Psoas muscle (tissue), 8 donors: ENCODE results near the gene ADAMTSL2. TPM values are rescaled to one million over a fixed set of nuclear protein-coding genes. Genes with fewer than 3 reads are reported as not detected.

Experiments used
- ATAC-seq, 4 donors: fragments of 200-7000 bp; cut with Tn5 transposase; one replicate each; pipeline ENCODE4 v1.9.1; 2020; ENCODE audit warnings: moderate library complexity in 3 of 4, mild to moderate bottlenecking in 2 of 4
- DNase-seq, 2 donors: peaks; one replicate each; pipeline ENCODE4 v3.0.0-alpha.2; 2020
- H3K27ac ChIP-seq: fragments of 200-600 bp; one replicate; pipeline ENCODE4 v1.8.0; 2022
- H3K27me3 ChIP-seq, 3 donors: fragments of 200-600 bp in 1 of 3; one replicate each; pipeline versions ENCODE4 v1.6.1 to v1.8.0; 2013 to 2022; ENCODE audit warnings: low read length in 2 of 3, mild to moderate bottlenecking in 2 of 3, moderate library complexity in 1 of 3; ENCODE audit not compliant: insufficient read depth in 3 of 3
- H3K36me3 ChIP-seq, 2 donors: fragments of 200-600 bp in 1 of 2; one replicate each; pipeline versions ENCODE4 v1.6.1 to v1.8.0; 2013 to 2022; ENCODE audit warnings: low read depth in 1 of 2, mild to moderate bottlenecking in 1 of 2, moderate library complexity in 1 of 2; ENCODE audit not compliant: insufficient read depth in 1 of 2
- H3K4me1 ChIP-seq: fragments of 200-600 bp; one replicate; pipeline ENCODE4 v1.8.0; 2022
- H3K4me3 ChIP-seq: fragments of 200-600 bp; one replicate; pipeline ENCODE4 v1.8.0; 2022; ENCODE audit warnings: mild to moderate bottlenecking
- H3K9me3 ChIP-seq: fragments of 200-600 bp; one replicate; pipeline ENCODE4 v1.8.0; 2022
- WGBS, 3 donors: extraction: QIAGEN DNeasy Blood & Tissue Kit; methylation state at CpG; one replicate each; pipeline versions ENCODE4 v1.1.6 to v1.1.7; 2013; 5-methylcytosine and 5-hydroxymethylcytosine counted together
- intact Hi-C, 2 donors: fragments of 100-400 bp; cut with DNase I; formaldehyde crosslinking; loops; one replicate each; pipeline versions ENCODE4 v1.11.0 to v1.14.2; 2022
- polyA plus RNA-seq, 3 donors: library from polyadenylated mRNA; stranded (reverse); fragments of 200-250 nt; gene quantifications; one replicate each; pipeline ENCODE4 v1.2.3, GENCODE V29; 2013
- total RNA-seq, 4 donors: library from RNA; stranded (reverse); fragmentation: NEBNext Ultra II Directional in 2 of 4; extraction: Animal tissue kit (Norgen Biotek cat#: 25700) in 2 of 4; gene quantifications; one replicate each; pipeline versions ENCODE4 v1.2.1 to v1.2.4, GENCODE V29; 2021 to 2023
- TF ChIP-seq, protein P1 (sequence below): fragments of 200-600 bp; IDR thresholded peaks from one replicate; pipeline ENCODE4 v1.8.0; 2022; ENCODE audit warnings: antibody characterized with exemption
- donor health status: healthy with polysubstance abuse.
- donor health status: DM: no; HTN: no; CAD: no; lungs with moderate emphysema.
- donor health status: Bipolar disorder and iron deficiency.
- donor health status: healthy.
- donor health status: DM: yes; HTN: yes; CAD: no.
- donor health status: DM: no; HTN: no; CAD: no.
- donor health status: DM: no; HTN: no; CAD: no.
- donor health status: DM: yes; HTN: yes; CAD: no.

Gene ADAMTSL2
- total and polyA plus RNA-seq, 7 donors, result 0.21 to 5.4 (median 0.71) TPM

DNA sequence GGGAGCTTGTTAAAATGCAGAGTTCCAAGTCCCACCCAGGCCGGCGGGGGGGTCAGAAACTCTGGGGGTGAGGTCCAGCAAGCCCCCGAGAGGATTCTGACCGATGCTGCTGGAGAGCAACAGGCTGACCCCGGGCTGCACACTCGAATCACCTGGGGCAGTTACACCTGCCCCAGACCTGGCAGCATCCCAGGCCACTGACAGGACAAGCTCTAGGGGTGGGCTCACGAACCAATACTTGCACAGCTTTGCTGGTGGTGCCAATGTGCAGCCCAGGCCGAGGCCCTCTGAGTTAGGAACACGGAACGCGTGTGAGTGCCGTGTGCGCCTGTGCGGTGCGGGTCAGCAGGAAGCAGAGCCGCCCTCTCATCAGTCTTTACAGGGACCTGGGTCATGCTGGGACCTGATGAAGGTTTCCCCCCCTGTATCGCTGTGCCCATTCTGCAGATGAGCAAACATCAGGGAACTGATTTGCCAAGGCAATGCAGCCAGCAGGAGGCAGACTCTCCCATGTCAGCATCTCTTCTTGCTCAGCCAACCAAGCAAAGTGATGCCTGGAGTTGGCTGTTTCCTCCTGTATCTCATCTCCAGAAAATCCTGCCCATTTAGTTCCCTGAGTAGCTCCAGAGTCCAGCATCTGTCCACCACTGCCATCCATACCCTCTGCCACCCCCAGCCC is 58.4 kb downstream of the ADAMTSL2 start:
- no peak overlapping the region for H3K27ac ChIP-seq
- no peak overlapping the region for H3K4me3 ChIP-seq
- DNase-seq, result no peak
- H3K27me3 ChIP-seq, result peaks cover 0 to 26% (median 4%) of the 10 kb centered on the region in 3 donors
- no peak for ATAC-seq
- no peaks in the 10 kb centered on the region for H3K36me3 ChIP-seq
- peaks cover 11% of the 10 kb centered on the region for H3K9me3 ChIP-seq
- TF ChIP-seq, protein P1, sequence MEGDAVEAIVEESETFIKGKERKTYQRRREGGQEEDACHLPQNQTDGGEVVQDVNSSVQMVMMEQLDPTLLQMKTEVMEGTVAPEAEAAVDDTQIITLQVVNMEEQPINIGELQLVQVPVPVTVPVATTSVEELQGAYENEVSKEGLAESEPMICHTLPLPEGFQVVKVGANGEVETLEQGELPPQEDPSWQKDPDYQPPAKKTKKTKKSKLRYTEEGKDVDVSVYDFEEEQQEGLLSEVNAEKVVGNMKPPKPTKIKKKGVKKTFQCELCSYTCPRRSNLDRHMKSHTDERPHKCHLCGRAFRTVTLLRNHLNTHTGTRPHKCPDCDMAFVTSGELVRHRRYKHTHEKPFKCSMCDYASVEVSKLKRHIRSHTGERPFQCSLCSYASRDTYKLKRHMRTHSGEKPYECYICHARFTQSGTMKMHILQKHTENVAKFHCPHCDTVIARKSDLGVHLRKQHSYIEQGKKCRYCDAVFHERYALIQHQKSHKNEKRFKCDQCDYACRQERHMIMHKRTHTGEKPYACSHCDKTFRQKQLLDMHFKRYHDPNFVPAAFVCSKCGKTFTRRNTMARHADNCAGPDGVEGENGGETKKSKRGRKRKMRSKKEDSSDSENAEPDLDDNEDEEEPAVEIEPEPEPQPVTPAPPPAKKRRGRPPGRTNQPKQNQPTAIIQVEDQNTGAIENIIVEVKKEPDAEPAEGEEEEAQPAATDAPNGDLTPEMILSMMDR, result no peak
- no peaks in the 10 kb centered on the region for H3K4me1 ChIP-seq
- intact Hi-C loops, result loop anchor here in 1 of 2 donors (5.0 kb wide), 1 partner anchor 134 kb away; no protein-coding TSS in a partner anchor
- 75 to 83% (median 82%) methylated on average over 16 to 17 of the region's 17 CpGs for WGBS, 3 donors

DNA sequence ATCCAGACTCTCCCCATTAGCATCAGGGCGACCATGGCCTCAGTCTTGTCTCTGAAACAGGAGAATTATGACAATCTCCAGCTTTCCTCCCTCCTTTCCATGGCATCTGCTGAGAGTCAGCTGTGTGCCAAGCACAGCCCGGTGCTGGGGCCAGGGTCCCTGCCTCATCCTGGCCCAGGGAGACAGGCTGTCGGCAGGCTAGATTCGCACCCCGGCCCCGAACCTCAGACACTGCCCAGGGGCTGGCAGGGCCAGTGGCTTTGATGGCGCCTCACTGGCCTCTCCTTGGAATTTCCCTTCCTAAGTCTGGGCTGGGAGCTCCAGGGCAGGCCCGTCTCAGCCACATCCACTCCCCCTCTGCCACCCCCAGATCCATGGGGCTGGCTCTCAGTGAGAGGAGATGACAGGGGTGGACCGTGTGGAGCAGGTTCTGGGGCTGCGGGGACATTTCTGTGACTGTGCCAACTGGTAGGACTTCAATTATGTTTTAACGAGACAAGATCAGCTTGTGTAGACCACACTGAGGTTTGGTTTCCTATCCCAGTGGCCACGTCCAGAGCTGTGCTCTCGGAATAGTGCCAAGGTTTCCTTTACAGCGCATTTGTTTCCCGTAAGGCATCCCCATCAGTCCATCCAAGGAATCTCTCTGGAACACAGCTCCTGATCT is 59.2 kb downstream of the ADAMTSL2 start:
- intact Hi-C loops, result loop anchor here in 1 of 2 donors (5.0 kb wide), 1 partner anchor 134 kb away; no protein-coding TSS in a partner anchor
- Histone ChIP-seq H3K36me3 (no peaks in the 10 kb centered on the region), H3K27me3 (peaks cover 0 to 22% (median 4%) of the 10 kb centered on the region in 3 donors), H3K4me3 (no peak overlapping the region), H3K9me3 (peaks cover 15% of the 10 kb centered on the region), H3K4me1 (no peaks in the 10 kb centered on the region), H3K27ac (no peak overlapping the region)
- 58 to 69% (median 64%) methylated on average over 15 of the region's 15 CpGs for WGBS, 3 donors
- ATAC-seq, result no peak
- DNase-seq, result no peak
- TF ChIP-seq, protein P1, result no peak

DNA sequence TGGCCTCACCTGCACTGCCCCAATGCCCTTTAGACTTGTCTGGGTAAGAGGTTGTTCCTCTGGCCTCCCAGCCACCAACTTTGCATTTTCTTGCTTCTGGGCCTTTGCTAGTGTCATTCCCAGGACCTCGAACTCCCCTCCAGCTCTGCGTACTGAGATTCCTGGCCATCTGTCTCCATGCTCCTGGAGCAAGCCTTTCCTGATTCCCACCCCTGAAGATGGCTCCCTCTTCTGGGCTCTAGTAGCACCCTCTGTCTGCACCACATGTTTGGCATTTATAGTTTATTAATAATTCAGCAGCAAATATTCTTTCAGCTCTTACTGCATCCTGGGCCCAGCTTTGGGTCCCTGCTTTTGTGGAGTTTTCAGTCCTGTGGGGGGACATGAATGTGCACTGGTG is 59.8 kb downstream of the ADAMTSL2 start:
- ATAC-seq (no peak), DNase-seq (no peak)
- intact Hi-C loops, result loop anchor here in 1 of 2 donors (5.0 kb wide), 1 partner anchor 133 kb away; no protein-coding TSS in a partner anchor

DNA sequence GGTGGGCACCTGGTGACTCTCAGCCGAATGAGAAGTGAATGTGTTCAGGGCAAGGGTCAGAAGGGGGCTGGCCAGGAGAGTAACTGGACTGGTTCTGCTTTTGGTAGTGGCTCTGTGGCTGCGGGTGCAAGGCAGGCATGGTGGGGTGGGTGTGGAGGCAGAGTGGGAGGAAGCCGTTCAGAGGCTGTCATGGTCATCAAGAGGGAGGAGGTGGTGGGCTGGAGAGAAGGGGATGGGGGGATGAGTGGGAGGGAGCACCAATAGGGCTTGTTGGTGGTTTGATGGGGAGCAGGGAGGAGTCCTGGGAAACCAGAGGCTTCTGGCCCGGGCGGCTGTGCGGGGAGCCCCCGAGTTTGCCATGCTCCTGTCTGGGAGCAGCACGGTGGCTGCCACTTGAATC is 61.4 kb downstream of the ADAMTSL2 start:
- TF ChIP-seq, protein P1, result no peak

More for the DNA sequence above, 59.8 kb downstream of the ADAMTSL2 start:
- H3K4me3 ChIP-seq, result no peak overlapping the region
- TF ChIP-seq, protein P1, result no peak
- H3K27me3 ChIP-seq, result peaks cover 0 to 22% (median 4%) of the 10 kb centered on the region in 3 donors
- 88 to 95% (median 90%) methylated on average over 2 of the region's 2 CpGs for WGBS, 3 donors
- peaks cover 16% of the 10 kb centered on the region for H3K9me3 ChIP-seq
- H3K27ac ChIP-seq, result no peak overlapping the region
- no peaks in the 10 kb centered on the region for H3K36me3 ChIP-seq
- no peaks in the 10 kb centered on the region for H3K4me1 ChIP-seq

More for the DNA sequence above, 61.4 kb downstream of the ADAMTSL2 start:
- DNase-seq (peak in 1 of 2 donors; percentile 19), ATAC-seq (no peak)
- Histone ChIP-seq H3K27me3 (peaks cover 0 to 15% (median 4%) of the 10 kb centered on the region in 3 donors), H3K4me1 (no peaks in the 10 kb centered on the region), H3K36me3 (no peaks in the 10 kb centered on the region), H3K27ac (no peak overlapping the region), H3K9me3 (peaks cover 16% of the 10 kb centered on the region), H3K4me3 (no peak overlapping the region)
- intact Hi-C loops, result no loop called here
- WGBS, 3 donors, result 72 to 87% (median 81%) methylated on average over 8 of the region's 8 CpGs
